GM12878 (cell line): ENCODE results near the gene MN1. TPM values are rescaled to one million over a fixed set of nuclear protein-coding genes. Genes with fewer than 3 reads are reported as not detected.

Experiments used
- ATAC-seq: fragments of 200-7000 bp; cut with Tn5 transposase; 3 replicates; pipeline ENCODE4 v1.9.1; 2020; ENCODE audit warnings: mild to moderate bottlenecking, moderate library complexity
- BruUV-seq: library from RNA; stranded (reverse); fragments of 400-500 nt; replicated peaks from 2 replicates; lab custom pipeline; 2021; lab: Mats Ljungman, UMichigan
- CTCF ChIA-PET: fragments of 300-600 bp; sonication (Branson Sonifier 250); formaldehyde crosslinking; extraction: SDS; loops from one replicate; lab custom pipeline; 2021; ENCODE audit warnings: inconsistent platforms; lab: Yijun Ruan, JAX
- POLR2A ChIA-PET: fragments of 350-600 bp; formaldehyde crosslinking; extraction: SDS; loops from one replicate; lab custom pipeline; 2021; ENCODE audit warnings: inconsistent platforms; lab: Charles Lee
- RAD21 ChIA-PET: fragments of 300-600 bp; sonication (Branson Sonifier 250); formaldehyde crosslinking; loops from one replicate; lab custom pipeline; 2023; ENCODE audit warnings: antibody characterized with exemption; ENCODE audit not compliant: unreplicated experiment; lab: Charles Lee
- SMC1A ChIA-PET: fragments of 300-600 bp; sonication (Branson Sonifier 250); formaldehyde crosslinking; loops from one replicate; lab custom pipeline; 2023; ENCODE audit not compliant: unreplicated experiment, uncharacterized antibody; lab: Charles Lee
- DNase-seq: peaks from one replicate; pipeline ENCODE4 v3.0.0-alpha.2; 2011; ENCODE audit warnings: low read depth, low spot score
- FAIRE-seq: peaks from 3 replicates; lab custom pipeline; 2011; peaks lifted over from hg19 to GRCh38; lab: Jason Lieb, UNC
- H2AFZ ChIP-seq: 2 replicates; pipeline ENCODE4 v1.6.0; 2011; ENCODE audit warnings: low read depth, low read length, control low read depth; ENCODE audit not compliant: control insufficient read depth
- H3K27ac ChIP-seq: 2 replicates; pipeline ENCODE4 v1.5.1; 2011; ENCODE audit warnings: control low read depth; ENCODE audit not compliant: control insufficient read depth, insufficient read depth
- H3K27me3 ChIP-seq, 2 experiments: replicated peaks in 1 of 2; 2 replicates each; pipeline versions ENCODE4 v1.6.0 to v1.6.1; 2011; ENCODE audit warnings: low read length in 1 of 2; ENCODE audit not compliant: control insufficient read depth in 2 of 2, insufficient read depth in 2 of 2
- H3K36me3 ChIP-seq, 2 experiments: 2 replicates each; pipeline ENCODE4 v1.5.1; 2011; ENCODE audit warnings: low read length in 1 of 2; ENCODE audit not compliant: control insufficient read depth in 2 of 2, insufficient read depth in 2 of 2
- H3K4me1 ChIP-seq: 2 replicates; pipeline ENCODE4 v1.6.1; 2011; ENCODE audit warnings: mild to moderate bottlenecking, low read length, moderate library complexity, mixed read lengths; ENCODE audit not compliant: control insufficient read depth, insufficient read depth
- H3K4me2 ChIP-seq: 2 replicates; pipeline ENCODE4 v1.6.0; 2011; ENCODE audit warnings: control low read depth; ENCODE audit not compliant: control insufficient read depth, insufficient read depth
- H3K4me3 ChIP-seq: fragments of 200-600 bp; sonication (generic); 2 replicates; pipeline ENCODE4 v1.5.1; 2016
- H3K79me2 ChIP-seq: 2 replicates; pipeline ENCODE4 v1.6.0; 2011; ENCODE audit warnings: low read length; ENCODE audit not compliant: control insufficient read depth, insufficient read depth
- H3K9ac ChIP-seq: 2 replicates; pipeline ENCODE4 v1.8.0; 2011; ENCODE audit warnings: low read length, control low read depth, mixed read lengths; ENCODE audit not compliant: control insufficient read depth, insufficient read depth
- H3K9me3 ChIP-seq: replicated peaks from 3 replicates; pipeline ENCODE4 v1.5.1; 2011; ENCODE audit warnings: mild to moderate bottlenecking, low read length; ENCODE audit not compliant: control insufficient read depth, insufficient read depth
- H4K20me1 ChIP-seq: 2 replicates; pipeline ENCODE4 v1.6.0; 2011; ENCODE audit not compliant: control insufficient read depth, insufficient read depth
- BRCA1 ChIP-seq: IDR thresholded peaks from 2 replicates; pipeline ENCODE4 v1.6.1; 2011; ENCODE audit warnings: low read depth, low read length, improper control_type of control experiment
- CHD1 ChIP-seq: IDR thresholded peaks from 2 replicates; pipeline ENCODE4 v1.6.1; 2012; ENCODE audit warnings: low read depth, low read length, improper control_type of control experiment
- CREM ChIP-seq: IDR thresholded peaks from 2 replicates; pipeline ENCODE4 v1.6.1; 2014; ENCODE audit warnings: antibody characterized with exemption, low read depth
- DPF2 ChIP-seq: fragments of 450-650 bp; IDR thresholded peaks from 2 replicates; pipeline ENCODE4 v1.6.1; 2017; ENCODE audit warnings: mild to moderate bottlenecking
- EED ChIP-seq: sonication (generic); IDR thresholded peaks from 2 replicates; pipeline ENCODE4 v1.6.1; 2016; ENCODE audit warnings: antibody characterized with exemption, low read depth
- EP300 ChIP-seq, 2 experiments: fragments of 150-350 bp in 1 of 2; IDR thresholded peaks; 2 replicates each; pipeline ENCODE4 v1.6.1; 2011 to 2012; ENCODE audit warnings: low read depth in 2 of 2, low read length in 2 of 2, borderline replicate concordance in 1 of 2, improper control_type of control experiment in 1 of 2, inconsistent platforms in 1 of 2; ENCODE audit not compliant: control insufficient read depth in 1 of 2
- KAT2A ChIP-seq: conservative IDR thresholded peaks from 2 replicates; pipeline ENCODE4 v1.6.1; 2011; ENCODE audit warnings: low read depth, low read length; ENCODE audit not compliant: control insufficient read depth
- RCOR1 ChIP-seq: conservative IDR thresholded peaks from 2 replicates; pipeline ENCODE4 v1.6.1; 2012; ENCODE audit warnings: low read depth, low read length, improper control_type of control experiment
- SPI1 ChIP-seq: IDR thresholded peaks from 2 replicates; pipeline ENCODE4 v1.6.1; 2011; ENCODE audit warnings: low read depth, mild to moderate bottlenecking, low read length, moderate library complexity, borderline replicate concordance; ENCODE audit not compliant: insufficient read depth
- STAT1 ChIP-seq: fragments of 450-650 bp; conservative IDR thresholded peaks from 2 replicates; pipeline ENCODE4 v1.6.1; 2014; ENCODE audit warnings: antibody characterized with exemption, mild to moderate bottlenecking
- SUZ12 ChIP-seq: fragments of 200-600 bp; sonication (generic); IDR thresholded peaks from one replicate; pipeline ENCODE4 v1.6.1; 2018; ENCODE audit warnings: antibody characterized with exemption, mild to moderate bottlenecking; ENCODE audit not compliant: unreplicated experiment
- ZNF24 ChIP-seq: fragments of 450-650 bp; IDR thresholded peaks from 2 replicates; pipeline ENCODE4 v1.6.1; 2017; ENCODE audit warnings: antibody characterized with exemption, mild to moderate bottlenecking
- ZZZ3 ChIP-seq: IDR thresholded peaks from 2 replicates; pipeline ENCODE4 v1.6.1; 2011; ENCODE audit warnings: low read depth; ENCODE audit not compliant: control insufficient read depth, insufficient read length
- WGBS: methylation state at CpG from one replicate; pipeline ENCODE4 v1.1.6; 2016; ENCODE audit warnings: low lambda C conversion rate; ENCODE audit not compliant: insufficient replicate concordance, insufficient coverage; ENCODE audit errors: missing lambda C conversion rate; 5-methylcytosine and 5-hydroxymethylcytosine counted together
- in situ Hi-C: fragments of 300-500 bp; cut with MboI; formaldehyde crosslinking; loops from 9 replicates; pipeline ENCODE4 v1.14.3; 2018; ENCODE audit warnings: mixed read lengths
- intact Hi-C: fragments of 100-400 bp; cut with micrococcal nuclease; formaldehyde crosslinking; loops from one replicate; pipeline ENCODE4 v1.14.2; 2022; ENCODE audit not compliant: unreplicated experiment
- polyA plus RNA-seq, 11 experiments: library from polyadenylated mRNA; depleted of rRNA in 4 of 11; unstranded in 6 of 11; stranded (reverse) in 5 of 11; fragments of >200 nt; fragmentation: Nextera tagmentation in 4 of 11; fragmentation: Illumina TruSeq in 1 of 11; extraction: Ambion mirVana in 4 of 11; extraction: Trizol in 1 of 11; gene quantifications; 1 replicate in 1 of 11; 2 replicates in 10 of 11; pipeline versions ENCODE4 v1.2.1 to v1.2.3, GENCODE V29; 2011 to 2016; ENCODE audit warnings: inconsistent platforms in 2 of 11, missing spikeins in 2 of 11, low read depth in 1 of 11
- total RNA-seq, 4 experiments: library from RNA; depleted of rRNA in 3 of 4; stranded (reverse); fragments of >200 nt in 3 of 4; fragmentation: Illumina TruSeq in 1 of 4; extraction: Trizol in 1 of 4; gene quantifications; 2 replicates each; pipeline versions ENCODE4 v1.2.1 to v1.2.3, GENCODE V29; 2013 to 2021
- TF ChIP-seq, protein P1 (sequence below): fragments of 450-650 bp; IDR thresholded peaks from 2 replicates; pipeline ENCODE4 v1.6.1; 2014; ENCODE audit warnings: mild to moderate bottlenecking
- TF ChIP-seq, protein P2 (sequence below): fragments of 450-650 bp; IDR thresholded peaks from 2 replicates; pipeline ENCODE4 v1.6.1; 2017; ENCODE audit warnings: mild to moderate bottlenecking, moderate library complexity

The MN1 gene
- total and polyA plus RNA-seq, 10 of the 15 experiments (the other 5 are each of a cell fraction or from before 2014, with no cell fraction given), result under 0.01 to 0.24 (median 0.03) TPM; not detected in 3

DNA sequence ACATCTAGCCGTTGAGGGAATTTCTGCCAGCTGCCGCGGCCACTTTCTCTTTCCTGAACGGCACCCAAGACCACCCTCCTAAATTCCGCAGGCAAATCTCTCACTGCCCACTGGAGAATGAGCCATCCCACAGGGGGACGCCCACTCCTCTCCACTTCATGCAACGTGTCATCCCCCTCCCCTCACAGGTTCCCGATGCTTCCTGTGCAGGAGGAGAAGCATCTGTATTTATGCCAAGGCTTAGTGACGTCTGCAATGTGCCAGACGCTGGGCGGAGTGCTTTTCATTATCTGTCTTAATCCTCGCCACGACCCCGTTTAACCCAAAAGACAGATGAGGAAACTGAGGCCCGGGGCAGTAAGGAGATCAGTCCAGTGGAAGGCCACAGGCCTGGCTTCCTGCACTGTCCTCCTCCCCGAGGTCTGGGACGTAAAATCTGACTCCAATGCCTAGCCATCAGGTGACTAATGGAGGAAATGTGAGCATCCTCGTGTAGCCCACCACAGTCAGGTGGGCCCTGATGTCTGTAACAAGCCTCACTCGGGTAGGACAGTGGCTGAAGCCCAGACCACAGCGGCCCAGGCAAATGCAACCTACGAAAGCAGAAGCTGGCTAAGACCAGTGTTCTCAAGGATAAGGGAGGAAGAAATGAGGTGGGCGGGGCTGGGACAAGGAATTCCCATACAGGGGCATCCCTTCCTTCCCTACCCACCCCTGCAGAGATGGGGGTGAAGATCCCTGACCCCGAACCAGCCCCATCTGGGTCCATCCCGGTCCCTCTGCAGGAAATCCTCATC is 23.1 kb downstream of the MN1 start:
- BruUV-seq, result no TSS peak
- Histone ChIP-seq H4K20me1 (no peaks in the 10 kb centered on the region), H3K4me3 (no peak overlapping the region), H3K4me1 (no peaks in the 10 kb centered on the region), H3K27me3 (no peaks in the 10 kb centered on the region; a peak in 3 of 4 replicates), H3K9ac (no peak overlapping the region), H3K4me2 (no peak overlapping the region), H3K27ac (no peak overlapping the region), H3K9me3 (no peaks in the 10 kb centered on the region), H3K79me2 (no peaks in the 10 kb centered on the region), H3K36me3 (no peaks in the 10 kb centered on the region), H2AFZ (no peak overlapping the region)
- ChIA-PET CTCF (no interaction called here), SMC1A (no interaction called here), RAD21 (no interaction called here), POLR2A (no interaction called here)
- intact Hi-C loops, result no loop called here
- no peak for FAIRE-seq
- TF ChIP-seq STAT1, result no peak
- TF ChIP-seq, protein P1, sequence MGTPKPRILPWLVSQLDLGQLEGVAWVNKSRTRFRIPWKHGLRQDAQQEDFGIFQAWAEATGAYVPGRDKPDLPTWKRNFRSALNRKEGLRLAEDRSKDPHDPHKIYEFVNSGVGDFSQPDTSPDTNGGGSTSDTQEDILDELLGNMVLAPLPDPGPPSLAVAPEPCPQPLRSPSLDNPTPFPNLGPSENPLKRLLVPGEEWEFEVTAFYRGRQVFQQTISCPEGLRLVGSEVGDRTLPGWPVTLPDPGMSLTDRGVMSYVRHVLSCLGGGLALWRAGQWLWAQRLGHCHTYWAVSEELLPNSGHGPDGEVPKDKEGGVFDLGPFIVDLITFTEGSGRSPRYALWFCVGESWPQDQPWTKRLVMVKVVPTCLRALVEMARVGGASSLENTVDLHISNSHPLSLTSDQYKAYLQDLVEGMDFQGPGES, result no peak
- no peak for TF ChIP-seq EP300 (IDR thresholded peaks at IDR 0.05; ENCODE audit: borderline replicate concordance in 1 of 2, control insufficient read depth in 1 of 2, low read depth in 2 of 2, low read length in 2 of 2)
- no peak for TF ChIP-seq ZZZ3
- TF ChIP-seq SPI1, result no peak
- no peak for TF ChIP-seq RCOR1
- no peak for TF ChIP-seq EED
- TF ChIP-seq SUZ12, result no peak
- no peak for TF ChIP-seq KAT2A
- no peak for TF ChIP-seq DPF2
- TF ChIP-seq, protein P2, sequence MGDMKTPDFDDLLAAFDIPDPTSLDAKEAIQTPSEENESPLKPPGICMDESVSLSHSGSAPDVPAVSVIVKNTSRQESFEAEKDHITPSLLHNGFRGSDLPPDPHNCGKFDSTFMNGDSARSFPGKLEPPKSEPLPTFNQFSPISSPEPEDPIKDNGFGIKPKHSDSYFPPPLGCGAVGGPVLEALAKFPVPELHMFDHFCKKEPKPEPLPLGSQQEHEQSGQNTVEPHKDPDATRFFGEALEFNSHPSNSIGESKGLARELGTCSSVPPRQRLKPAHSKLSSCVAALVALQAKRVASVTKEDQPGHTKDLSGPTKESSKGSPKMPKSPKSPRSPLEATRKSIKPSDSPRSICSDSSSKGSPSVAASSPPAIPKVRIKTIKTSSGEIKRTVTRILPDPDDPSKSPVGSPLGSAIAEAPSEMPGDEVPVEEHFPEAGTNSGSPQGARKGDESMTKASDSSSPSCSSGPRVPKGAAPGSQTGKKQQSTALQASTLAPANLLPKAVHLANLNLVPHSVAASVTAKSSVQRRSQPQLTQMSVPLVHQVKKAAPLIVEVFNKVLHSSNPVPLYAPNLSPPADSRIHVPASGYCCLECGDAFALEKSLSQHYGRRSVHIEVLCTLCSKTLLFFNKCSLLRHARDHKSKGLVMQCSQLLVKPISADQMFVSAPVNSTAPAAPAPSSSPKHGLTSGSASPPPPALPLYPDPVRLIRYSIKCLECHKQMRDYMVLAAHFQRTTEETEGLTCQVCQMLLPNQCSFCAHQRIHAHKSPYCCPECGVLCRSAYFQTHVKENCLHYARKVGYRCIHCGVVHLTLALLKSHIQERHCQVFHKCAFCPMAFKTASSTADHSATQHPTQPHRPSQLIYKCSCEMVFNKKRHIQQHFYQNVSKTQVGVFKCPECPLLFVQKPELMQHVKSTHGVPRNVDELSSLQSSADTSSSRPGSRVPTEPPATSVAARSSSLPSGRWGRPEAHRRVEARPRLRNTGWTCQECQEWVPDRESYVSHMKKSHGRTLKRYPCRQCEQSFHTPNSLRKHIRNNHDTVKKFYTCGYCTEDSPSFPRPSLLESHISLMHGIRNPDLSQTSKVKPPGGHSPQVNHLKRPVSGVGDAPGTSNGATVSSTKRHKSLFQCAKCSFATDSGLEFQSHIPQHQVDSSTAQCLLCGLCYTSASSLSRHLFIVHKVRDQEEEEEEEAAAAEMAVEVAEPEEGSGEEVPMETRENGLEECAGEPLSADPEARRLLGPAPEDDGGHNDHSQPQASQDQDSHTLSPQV, result no peak
- no peak for TF ChIP-seq BRCA1
- no peak for TF ChIP-seq CREM
- TF ChIP-seq ZNF24, result no peak
- TF ChIP-seq CHD1, result no peak
- no peak for DNase-seq
- in situ Hi-C loops, result no loop called here
- 6% methylated on average over 24 of the region's 24 CpGs for WGBS
- no peak for ATAC-seq
